Right cardiac atrium (tissue), 5 donors: ENCODE measurements around the gene FAM131B. TPM values are rescaled to one million over a fixed set of nuclear protein-coding genes. Genes with fewer than 3 reads are reported as not detected.

Experiments
- ATAC-seq, 2 donors: fragments of 200-7000 bp; cut with Tn5 transposase; one replicate each; pipeline versions ENCODE4 v1.8.0 to v1.9.1; 2020; ENCODE audit warnings: moderate library complexity in 2 of 2, mild to moderate bottlenecking in 1 of 2
- DNase-seq, 3 donors: peaks; one replicate each; pipeline ENCODE4 v3.0.0-alpha.2; 2020
- H3K27ac ChIP-seq: one replicate; pipeline ENCODE4 v1.5.1; 2013; ENCODE audit warnings: mild to moderate bottlenecking, low read length, control low read depth, moderate library complexity
- H3K27me3 ChIP-seq: one replicate; pipeline ENCODE4 v1.6.1; 2013; ENCODE audit not compliant: control insufficient read depth, insufficient read depth
- H3K4me1 ChIP-seq: one replicate; pipeline ENCODE4 v1.6.1; 2013; ENCODE audit warnings: low read length; ENCODE audit not compliant: control insufficient read depth, insufficient read depth
- H3K4me3 ChIP-seq: one replicate; pipeline ENCODE4 v1.5.1; 2013; ENCODE audit warnings: low read length, control low read depth
- H3K9me3 ChIP-seq: one replicate; pipeline ENCODE4 v1.6.1; 2013; ENCODE audit warnings: low read length; ENCODE audit not compliant: control insufficient read depth
- WGBS: extraction: QIAGEN DNeasy Blood & Tissue Kit; methylation state at CpG from one replicate; pipeline ENCODE4 v1.1.7; 2013; 5-methylcytosine and 5-hydroxymethylcytosine counted together
- intact Hi-C, 4 donors: fragments of 100-400 bp; cut with DNase I; formaldehyde crosslinking; loops; one replicate each; pipeline versions ENCODE4 v1.11.0 to v1.14.0; 2022 to 2023
- polyA plus RNA-seq: library from polyadenylated mRNA; stranded (reverse); fragments of 200-250 nt; gene quantifications from one replicate; pipeline ENCODE4 v1.2.3, GENCODE V29; 2013
- total RNA-seq, 4 donors: library from RNA; stranded (reverse); fragmentation: NEBNext Ultra II Directional; extraction: Animal tissue kit (Norgen Biotek cat#: 25700); gene quantifications; one replicate each; pipeline ENCODE4 v1.2.1, GENCODE V29; 2021
- donor health status: healthy with polysubstance abuse.
- donor health status: DM: no; HTN: yes; CAD: no.
- donor health status: DM: no; HTN: no; CAD: no.
- donor health status: DM: no; HTN: yes; CAD: no; lungs with severe emphysema.
- donor health status: DM: yes; HTN: yes; CAD: no.

The FAM131B gene
- total and polyA plus RNA-seq, 5 donors, result 0.21 to 0.51 (median 0.36) TPM

GRCh38 chr7:143381427-143382125 is 19.1 kb upstream of the FAM131B start:
- no peaks in the 10 kb centered on the region for H3K9me3 ChIP-seq
- H3K27me3 ChIP-seq, result no peaks in the 10 kb centered on the region
- under 1% methylated on average over 64 of the region's 64 CpGs for WGBS
- H3K27ac ChIP-seq, result peak overlapping the region; percentile 83
- ATAC-seq (peak; percentile 0 to 1), DNase-seq (peak; percentile 79 to 93 (median 91))
- peaks cover 25% of the 10 kb centered on the region for H3K4me1 ChIP-seq
- H3K4me3 ChIP-seq, result peak overlapping the region; percentile 60
- intact Hi-C loops, result loop anchor here in 1 of 4 donors (10.0 kb wide), 1 partner anchor 117 kb away; the partner anchor contains the start of gene GSTK1

- Histone ChIP-seq H3K9me3 (no peaks in the 10 kb centered on the region), H3K27me3 (no peaks in the 10 kb centered on the region), H3K27ac (peak within 1 kb of the TSS; percentile 83), H3K4me3 (peak within 1 kb of the TSS; percentile 60), H3K4me1 (peaks cover 21% of the 10 kb centered on the region)
- WGBS, result under 1% methylated on average over 72 of the region's 72 CpGs
- ATAC-seq, result peak; percentile 92 to 95
- peak; percentile 97 to 99 (median 98) for DNase-seq
- intact Hi-C loops, result loop anchor here in 1 of 4 donors (10.0 kb wide), 1 partner anchor 116 kb away; the partner anchor contains the start of gene GSTK1
These were observed 18.3 kb upstream of the FAM131B start, which contains the start of gene ZYX for GRCh38 chr7:143380646-143381426. TSS of gene ZYX (plus strand) at chr7:143381345. CDS start at chr7:143381572, 227 bp downstream.

- H3K9me3 ChIP-seq, result no peaks in the 10 kb centered on the region
- peak overlapping the region; percentile 83 for H3K27ac ChIP-seq
- peak; percentile 80 for ATAC-seq
- intact Hi-C loops, result loop anchor here in 1 of 4 donors (10.0 kb wide), 1 partner anchor 115 kb away; the partner anchor contains the start of gene GSTK1
- under 1% methylated on average over 35 of the region's 35 CpGs for WGBS
- H3K27me3 ChIP-seq, result no peaks in the 10 kb centered on the region
- peak; percentile 86 to 96 (median 95) for DNase-seq
- peak overlapping the region; percentile 60 for H3K4me3 ChIP-seq
- peaks cover 18% of the 10 kb centered on the region for H3K4me1 ChIP-seq
These were observed 17.7 kb upstream of the FAM131B start for GRCh38 chr7:143380260-143380645.

- Histone ChIP-seq H3K9me3 (no peaks in the 10 kb centered on the region), H3K27me3 (no peaks in the 10 kb centered on the region), H3K27ac (peak overlapping the region; percentile 88), H3K4me3 (peak overlapping the region; percentile 60), H3K4me1 (peaks cover 13% of the 10 kb centered on the region)
- 28% methylated on average over 15 of the region's 15 CpGs for WGBS
- ATAC-seq (no peak), DNase-seq (no peak)
- intact Hi-C loops, result loop anchor here in 1 of 4 donors (5.0 to 10.0 kb wide), 2 partner anchors 33 to 115 kb away; partner anchors contain the start of gene GSTK1
These were observed 17.2 kb upstream of the FAM131B start for GRCh38 chr7:143379611-143380259.

GRCh38 chr7:143376396-143376795 is 13.9 kb upstream of the FAM131B start:
- Histone ChIP-seq H3K4me1 (no peaks in the 10 kb centered on the region), H3K9me3 (no peaks in the 10 kb centered on the region), H3K27ac (no peak overlapping the region), H3K27me3 (no peaks in the 10 kb centered on the region), H3K4me3 (no peak overlapping the region)
- 72% methylated on average over 5 of the region's 5 CpGs for WGBS
- DNase-seq (peak in 1 of 3 donors; percentile 56), ATAC-seq (no peak)
- intact Hi-C loops, result loop anchor here in 1 of 4 donors (5.0 kb wide), 1 partner anchor 36 kb away; no protein-coding TSS in a partner anchor

GRCh38 chr7:143375298-143376034 is 13.0 kb upstream of the FAM131B start:
- 83% methylated on average over 7 of the region's 7 CpGs for WGBS
- no peaks in the 10 kb centered on the region for H3K4me1 ChIP-seq
- H3K27ac ChIP-seq, result peak overlapping the region; percentile 12
- no peak for ATAC-seq
- H3K27me3 ChIP-seq, result no peaks in the 10 kb centered on the region
- intact Hi-C loops, result loop anchor here in 1 of 4 donors (5.0 kb wide), 1 partner anchor 37 kb away; no protein-coding TSS in a partner anchor
- DNase-seq, result peak in 1 of 3 donors; percentile 40
- H3K4me3 ChIP-seq, result no peak overlapping the region
- no peaks in the 10 kb centered on the region for H3K9me3 ChIP-seq

- no peak overlapping the region for H3K27ac ChIP-seq
- H3K9me3 ChIP-seq, result no peaks in the 10 kb centered on the region
- H3K4me3 ChIP-seq, result no peak overlapping the region
- 73% methylated on average over 5 of the region's 5 CpGs for WGBS
- DNase-seq (no peak), ATAC-seq (no peak)
- intact Hi-C loops, result no loop called here
- H3K27me3 ChIP-seq, result no peaks in the 10 kb centered on the region
- no peaks in the 10 kb centered on the region for H3K4me1 ChIP-seq
These were observed 12.0 kb upstream of the FAM131B start for GRCh38 chr7:143374561-143374960.

- Histone ChIP-seq H3K4me1 (no peaks in the 10 kb centered on the region), H3K27ac (no peak overlapping the region), H3K4me3 (no peak overlapping the region), H3K27me3 (no peaks in the 10 kb centered on the region), H3K9me3 (no peaks in the 10 kb centered on the region)
- intact Hi-C loops, result no loop called here
- WGBS, result 90% methylated on average over 4 of the region's 4 CpGs
- ATAC-seq (no peak), DNase-seq (no peak)
These were observed 10.8 kb upstream of the FAM131B start for GRCh38 chr7:143373255-143373794.

GRCh38 chr7:143372070-143372469 is 9.6 kb upstream of the FAM131B start:
- WGBS, result 36% methylated on average over 4 of the region's 4 CpGs
- peak in 2 of 3 donors; percentile 79 for DNase-seq

More at GRCh38 chr7:143372070-143372469, 9.6 kb upstream of the FAM131B start:
- Histone ChIP-seq H3K9me3 (no peaks in the 10 kb centered on the region), H3K4me1 (no peaks in the 10 kb centered on the region), H3K4me3 (no peak overlapping the region), H3K27ac (no peak overlapping the region), H3K27me3 (no peaks in the 10 kb centered on the region)
- intact Hi-C loops, result no loop called here
- peak; percentile 52 to 61 for ATAC-seq
